Measurements from ENCODE around the gene CELF2.

DNA sequence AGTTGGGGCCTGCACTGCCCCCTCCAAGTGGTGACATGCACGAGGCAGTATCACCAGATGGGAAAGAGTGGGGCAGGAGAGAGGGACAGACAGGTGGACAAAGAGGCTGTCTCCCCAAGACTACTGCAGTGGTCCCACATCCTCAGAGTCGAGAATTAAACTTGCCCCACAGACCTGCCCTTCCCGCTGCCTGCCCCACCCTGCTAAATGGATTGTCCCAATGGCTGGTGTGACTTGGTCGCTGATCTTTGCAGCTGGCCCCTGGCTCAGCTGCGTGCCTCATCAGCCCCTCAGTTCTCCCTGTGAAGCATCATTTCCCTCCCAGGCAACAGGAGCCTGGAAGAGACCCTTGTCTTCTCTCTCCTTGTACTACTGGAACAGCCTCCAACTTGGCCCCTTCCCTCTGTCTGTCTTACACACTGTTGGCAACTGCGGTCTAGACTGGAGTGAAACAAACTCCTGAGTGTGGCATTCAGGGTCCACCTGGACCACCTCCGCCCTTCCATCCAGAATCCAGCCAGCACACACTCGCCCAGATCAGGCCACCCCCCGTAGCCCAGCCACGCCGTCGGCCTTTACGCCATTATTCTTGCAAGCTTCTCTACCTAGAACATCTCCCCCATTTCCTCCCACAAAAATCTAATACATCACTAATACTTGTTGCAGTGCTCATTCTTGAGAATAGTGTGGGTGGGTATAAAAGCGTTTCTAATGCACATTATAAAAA, 275.1 kb downstream of the CELF2 start:
- TF ChIP-seq, protein P1, sequence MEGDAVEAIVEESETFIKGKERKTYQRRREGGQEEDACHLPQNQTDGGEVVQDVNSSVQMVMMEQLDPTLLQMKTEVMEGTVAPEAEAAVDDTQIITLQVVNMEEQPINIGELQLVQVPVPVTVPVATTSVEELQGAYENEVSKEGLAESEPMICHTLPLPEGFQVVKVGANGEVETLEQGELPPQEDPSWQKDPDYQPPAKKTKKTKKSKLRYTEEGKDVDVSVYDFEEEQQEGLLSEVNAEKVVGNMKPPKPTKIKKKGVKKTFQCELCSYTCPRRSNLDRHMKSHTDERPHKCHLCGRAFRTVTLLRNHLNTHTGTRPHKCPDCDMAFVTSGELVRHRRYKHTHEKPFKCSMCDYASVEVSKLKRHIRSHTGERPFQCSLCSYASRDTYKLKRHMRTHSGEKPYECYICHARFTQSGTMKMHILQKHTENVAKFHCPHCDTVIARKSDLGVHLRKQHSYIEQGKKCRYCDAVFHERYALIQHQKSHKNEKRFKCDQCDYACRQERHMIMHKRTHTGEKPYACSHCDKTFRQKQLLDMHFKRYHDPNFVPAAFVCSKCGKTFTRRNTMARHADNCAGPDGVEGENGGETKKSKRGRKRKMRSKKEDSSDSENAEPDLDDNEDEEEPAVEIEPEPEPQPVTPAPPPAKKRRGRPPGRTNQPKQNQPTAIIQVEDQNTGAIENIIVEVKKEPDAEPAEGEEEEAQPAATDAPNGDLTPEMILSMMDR (IDR thresholded peaks at IDR 0.05) = no peak
- TF ChIP-seq POLR2A (IDR thresholded peaks at IDR 0.05) = no peak

Measured in vagina (tissue), 2 donors.